ENCODE results near the gene NPEPPS. TPM values are rescaled to one million over a fixed set of nuclear protein-coding genes. Genes with fewer than 3 reads are reported as not detected.
"Not testable (repeated sequence)": the region's sequence is repeated elsewhere in the genome, so short reads cannot be mapped to it uniquely, and the experiment has no call there.

Gene NPEPPS
- total RNA-seq, 1 experiment from 2014 or later: 63.4 TPM

DNA sequence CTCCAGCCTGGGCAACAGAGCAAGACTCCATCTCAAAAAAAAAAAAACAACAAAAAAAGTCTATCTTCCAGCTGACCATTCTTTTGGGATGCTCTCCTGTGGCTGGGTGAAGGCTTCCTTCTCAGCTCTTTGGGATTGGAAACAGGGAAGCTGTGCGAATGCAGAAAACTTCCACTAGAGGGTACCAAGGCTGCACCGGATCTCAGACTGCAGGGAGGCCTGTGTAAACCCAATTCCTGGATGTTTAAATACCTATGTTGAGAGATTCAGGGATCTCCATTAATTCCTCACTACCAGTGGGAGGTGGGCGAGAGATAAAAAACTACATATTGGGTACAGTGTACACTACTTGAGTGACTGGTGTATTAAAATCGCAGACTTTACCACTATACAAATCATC, 30.3 kb upstream of the NPEPPS start:
- TF ChIP-seq, protein P1, sequence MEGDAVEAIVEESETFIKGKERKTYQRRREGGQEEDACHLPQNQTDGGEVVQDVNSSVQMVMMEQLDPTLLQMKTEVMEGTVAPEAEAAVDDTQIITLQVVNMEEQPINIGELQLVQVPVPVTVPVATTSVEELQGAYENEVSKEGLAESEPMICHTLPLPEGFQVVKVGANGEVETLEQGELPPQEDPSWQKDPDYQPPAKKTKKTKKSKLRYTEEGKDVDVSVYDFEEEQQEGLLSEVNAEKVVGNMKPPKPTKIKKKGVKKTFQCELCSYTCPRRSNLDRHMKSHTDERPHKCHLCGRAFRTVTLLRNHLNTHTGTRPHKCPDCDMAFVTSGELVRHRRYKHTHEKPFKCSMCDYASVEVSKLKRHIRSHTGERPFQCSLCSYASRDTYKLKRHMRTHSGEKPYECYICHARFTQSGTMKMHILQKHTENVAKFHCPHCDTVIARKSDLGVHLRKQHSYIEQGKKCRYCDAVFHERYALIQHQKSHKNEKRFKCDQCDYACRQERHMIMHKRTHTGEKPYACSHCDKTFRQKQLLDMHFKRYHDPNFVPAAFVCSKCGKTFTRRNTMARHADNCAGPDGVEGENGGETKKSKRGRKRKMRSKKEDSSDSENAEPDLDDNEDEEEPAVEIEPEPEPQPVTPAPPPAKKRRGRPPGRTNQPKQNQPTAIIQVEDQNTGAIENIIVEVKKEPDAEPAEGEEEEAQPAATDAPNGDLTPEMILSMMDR (conservative IDR thresholded peaks at IDR 0.05; ENCODE audit: low read depth, low read length): peak; percentile 36
- BruUV-seq (replicated peaks); intact Hi-C loops (cut with micrococcal nuclease; ENCODE audit: unreplicated experiment); H3K4me1 ChIP-seq (ENCODE audit: insufficient read depth, low read length, poor library complexity, severe bottlenecking); H3K4me3 ChIP-seq (ENCODE audit: low read depth, low read length, poor library complexity, severe bottlenecking); POLR2A ChIA-PET (ENCODE audit: low non-redundant PET); H3K36me3 ChIP-seq (ENCODE audit: insufficient read depth, low read length, poor library complexity, severe bottlenecking); H3K27me3 ChIP-seq (replicated peaks; ENCODE audit: insufficient read depth, low read depth, low read length, poor library complexity); H3K27ac ChIP-seq (ENCODE audit: low read depth, low read length, poor library complexity, severe bottlenecking); H3K9me3 ChIP-seq (ENCODE audit: low read depth, low read length, poor library complexity, severe bottlenecking): not testable (repeated sequence)
- CTCF ChIA-PET: interaction anchor here (0.7 kb wide), 2 partner anchors 16 to 219 kb away, joined by 3 read pairs; no protein-coding TSS in a partner anchor
- DNase-seq (ENCODE audit: low spot score): peak; percentile 4

DNA sequence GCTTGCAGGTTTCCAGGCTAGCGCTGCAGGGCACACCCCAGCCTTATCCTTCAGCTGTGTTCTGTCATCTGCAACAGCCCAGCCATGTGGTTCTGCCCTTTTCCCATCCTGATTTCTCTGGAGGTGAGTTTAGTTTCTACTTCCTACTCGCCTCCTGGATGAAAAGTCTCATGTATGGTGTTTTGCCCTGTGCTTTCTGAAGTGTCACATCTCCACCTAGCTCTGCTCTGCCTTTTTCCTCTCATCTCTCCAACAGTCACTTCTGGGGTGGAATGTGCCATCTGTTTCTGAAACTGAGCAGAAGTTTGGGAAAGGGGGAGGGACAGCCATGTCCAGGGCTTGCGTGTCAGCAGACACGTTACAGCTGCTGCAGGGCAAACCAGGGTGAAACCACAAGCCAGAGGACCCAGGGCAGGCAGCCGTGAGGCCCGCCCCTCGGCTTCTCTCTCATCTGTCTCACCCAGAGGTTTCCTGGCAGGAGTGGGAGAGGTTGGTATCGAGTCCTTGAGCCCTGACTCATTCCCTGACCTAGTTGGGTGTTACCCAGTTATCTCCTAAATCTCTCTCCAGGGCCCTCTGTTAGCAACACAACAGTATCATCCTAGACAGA, 28.7 kb upstream of the NPEPPS start:
- H3K27me3 ChIP-seq (replicated peaks; ENCODE audit: insufficient read depth, low read depth, low read length, poor library complexity); BruUV-seq (replicated peaks); H3K36me3 ChIP-seq (ENCODE audit: insufficient read depth, low read length, poor library complexity, severe bottlenecking); DNase-seq (ENCODE audit: low spot score); CTCF ChIA-PET; H3K4me1 ChIP-seq (ENCODE audit: insufficient read depth, low read length, poor library complexity, severe bottlenecking); POLR2A ChIA-PET (ENCODE audit: low non-redundant PET); intact Hi-C loops (cut with micrococcal nuclease; ENCODE audit: unreplicated experiment); H3K27ac ChIP-seq (ENCODE audit: low read depth, low read length, poor library complexity, severe bottlenecking); H3K4me3 ChIP-seq (ENCODE audit: low read depth, low read length, poor library complexity, severe bottlenecking); H3K9me3 ChIP-seq (ENCODE audit: low read depth, low read length, poor library complexity, severe bottlenecking): not testable (repeated sequence)

DNA sequence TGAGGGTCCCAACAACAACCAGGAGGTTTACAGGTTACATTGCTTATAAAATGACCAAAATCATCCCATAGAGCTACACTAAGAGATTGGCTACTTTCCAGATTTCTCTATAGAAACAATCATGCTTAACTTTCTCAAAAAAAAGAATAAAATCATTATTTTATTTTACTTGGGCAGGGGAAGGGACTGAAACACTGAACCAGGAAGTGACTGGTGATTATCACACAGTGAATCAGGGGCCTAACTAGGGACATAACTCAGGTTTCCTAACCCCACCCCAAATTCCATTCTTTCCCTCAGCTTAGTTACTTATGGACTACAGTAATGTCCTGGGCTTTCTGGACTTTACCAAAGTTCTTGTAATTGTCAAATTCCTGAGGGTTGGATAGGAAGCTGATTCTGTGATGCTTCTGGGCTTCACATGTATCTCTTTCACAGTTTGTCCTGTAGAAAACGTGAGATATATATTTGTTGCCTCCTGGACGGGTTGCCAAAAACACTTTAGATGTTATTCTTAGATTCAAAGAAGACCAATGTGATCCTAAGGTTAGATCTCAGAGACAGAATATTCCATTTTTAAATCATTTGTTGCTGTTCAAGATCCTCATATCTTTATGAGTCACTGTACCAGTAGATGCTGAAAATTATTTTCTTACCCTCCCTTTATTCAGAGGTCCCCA, 28.0 kb upstream of the NPEPPS start:
- POLR2A ChIA-PET (ENCODE audit: low non-redundant PET); H3K9me3 ChIP-seq (ENCODE audit: low read depth, low read length, poor library complexity, severe bottlenecking); H3K36me3 ChIP-seq (ENCODE audit: insufficient read depth, low read length, poor library complexity, severe bottlenecking); CTCF ChIA-PET; H3K27me3 ChIP-seq (replicated peaks; ENCODE audit: insufficient read depth, low read depth, low read length, poor library complexity); H3K4me1 ChIP-seq (ENCODE audit: insufficient read depth, low read length, poor library complexity, severe bottlenecking); DNase-seq (ENCODE audit: low spot score); intact Hi-C loops (cut with micrococcal nuclease; ENCODE audit: unreplicated experiment); H3K27ac ChIP-seq (ENCODE audit: low read depth, low read length, poor library complexity, severe bottlenecking); H3K4me3 ChIP-seq (ENCODE audit: low read depth, low read length, poor library complexity, severe bottlenecking); BruUV-seq (replicated peaks): not testable (repeated sequence)

DNA sequence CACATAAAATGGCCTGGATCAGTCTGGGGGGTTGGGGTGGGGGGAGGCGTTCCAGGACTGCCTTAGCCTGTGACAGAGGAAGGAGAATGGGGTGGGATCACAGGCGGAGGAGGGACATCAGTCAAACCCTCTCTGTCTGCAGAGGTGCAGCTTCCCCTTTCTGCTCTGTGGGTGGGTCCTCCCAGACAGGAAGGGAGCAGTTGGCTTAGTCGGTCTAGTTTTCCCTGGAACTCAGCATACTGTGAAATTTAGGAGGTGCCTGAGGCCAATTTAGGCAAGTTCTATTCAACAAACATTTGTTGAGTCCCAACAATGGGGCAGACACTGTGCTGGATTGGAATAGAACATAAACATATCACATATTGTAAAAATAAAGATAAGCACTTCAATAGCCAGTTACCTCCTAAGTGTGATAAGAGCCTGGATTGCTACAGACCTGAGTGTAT, 19.2 kb upstream of the NPEPPS start:
- BruUV-seq (replicated peaks); POLR2A ChIA-PET (ENCODE audit: low non-redundant PET); H3K27ac ChIP-seq (ENCODE audit: low read depth, low read length, poor library complexity, severe bottlenecking); H3K36me3 ChIP-seq (ENCODE audit: insufficient read depth, low read length, poor library complexity, severe bottlenecking); DNase-seq (ENCODE audit: low spot score); H3K4me3 ChIP-seq (ENCODE audit: low read depth, low read length, poor library complexity, severe bottlenecking); CTCF ChIA-PET; H3K4me1 ChIP-seq (ENCODE audit: insufficient read depth, low read length, poor library complexity, severe bottlenecking); H3K27me3 ChIP-seq (replicated peaks; ENCODE audit: insufficient read depth, low read depth, low read length, poor library complexity); intact Hi-C loops (cut with micrococcal nuclease; ENCODE audit: unreplicated experiment); H3K9me3 ChIP-seq (ENCODE audit: low read depth, low read length, poor library complexity, severe bottlenecking): not testable (repeated sequence)

DNA sequence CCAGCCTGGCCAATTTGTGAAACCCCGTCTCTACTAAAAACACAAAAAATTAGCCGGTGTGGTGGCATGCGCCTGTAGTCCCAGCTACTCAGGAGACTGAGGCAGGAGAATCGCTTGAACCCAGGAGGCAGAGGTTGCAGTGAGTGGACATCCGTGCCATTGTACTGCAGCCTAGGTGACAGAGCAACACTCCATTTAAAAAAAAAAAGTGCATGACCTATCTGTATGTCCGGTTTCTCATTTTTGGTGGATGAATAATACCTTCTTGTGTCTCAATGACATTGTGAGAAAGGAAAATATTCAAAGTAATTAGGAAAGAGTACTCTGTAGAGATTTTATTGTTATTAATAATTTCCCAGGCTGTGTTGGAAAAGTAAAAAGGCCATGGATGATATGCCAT, 17.6 kb upstream of the NPEPPS start:
- CTCF ChIA-PET; H3K36me3 ChIP-seq (ENCODE audit: insufficient read depth, low read length, poor library complexity, severe bottlenecking); H3K27ac ChIP-seq (ENCODE audit: low read depth, low read length, poor library complexity, severe bottlenecking); H3K9me3 ChIP-seq (ENCODE audit: low read depth, low read length, poor library complexity, severe bottlenecking); intact Hi-C loops (cut with micrococcal nuclease; ENCODE audit: unreplicated experiment); DNase-seq (ENCODE audit: low spot score); BruUV-seq (replicated peaks); POLR2A ChIA-PET (ENCODE audit: low non-redundant PET); H3K27me3 ChIP-seq (replicated peaks; ENCODE audit: insufficient read depth, low read depth, low read length, poor library complexity); H3K4me3 ChIP-seq (ENCODE audit: low read depth, low read length, poor library complexity, severe bottlenecking); H3K4me1 ChIP-seq (ENCODE audit: insufficient read depth, low read length, poor library complexity, severe bottlenecking): not testable (repeated sequence)

DNA sequence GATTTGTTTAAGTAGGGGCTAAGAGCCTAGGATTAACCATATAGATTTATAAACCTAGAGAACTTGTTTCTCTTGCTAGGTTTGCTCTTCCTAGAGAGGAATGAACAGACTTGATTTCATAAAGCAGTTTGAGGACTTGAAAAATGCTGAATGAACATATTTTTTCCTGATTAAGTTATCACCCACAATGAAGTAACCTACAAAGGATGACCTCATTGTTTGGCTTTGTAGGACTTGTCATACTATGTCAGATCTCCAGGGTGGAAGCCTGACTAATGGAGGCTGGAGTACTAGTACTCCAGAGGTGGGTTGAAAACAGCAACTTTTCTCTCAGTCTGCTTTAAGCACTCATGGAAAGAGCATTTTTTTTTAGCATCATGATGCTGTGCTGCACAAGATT, 12.0 kb upstream of the NPEPPS start:
- H3K4me3 ChIP-seq (ENCODE audit: low read depth, low read length, poor library complexity, severe bottlenecking); H3K27ac ChIP-seq (ENCODE audit: low read depth, low read length, poor library complexity, severe bottlenecking); H3K9me3 ChIP-seq (ENCODE audit: low read depth, low read length, poor library complexity, severe bottlenecking); CTCF ChIA-PET; DNase-seq (ENCODE audit: low spot score); H3K36me3 ChIP-seq (ENCODE audit: insufficient read depth, low read length, poor library complexity, severe bottlenecking); POLR2A ChIA-PET (ENCODE audit: low non-redundant PET); intact Hi-C loops (cut with micrococcal nuclease; ENCODE audit: unreplicated experiment); H3K4me1 ChIP-seq (ENCODE audit: insufficient read depth, low read length, poor library complexity, severe bottlenecking); BruUV-seq (replicated peaks); H3K27me3 ChIP-seq (replicated peaks; ENCODE audit: insufficient read depth, low read depth, low read length, poor library complexity): not testable (repeated sequence)

DNA sequence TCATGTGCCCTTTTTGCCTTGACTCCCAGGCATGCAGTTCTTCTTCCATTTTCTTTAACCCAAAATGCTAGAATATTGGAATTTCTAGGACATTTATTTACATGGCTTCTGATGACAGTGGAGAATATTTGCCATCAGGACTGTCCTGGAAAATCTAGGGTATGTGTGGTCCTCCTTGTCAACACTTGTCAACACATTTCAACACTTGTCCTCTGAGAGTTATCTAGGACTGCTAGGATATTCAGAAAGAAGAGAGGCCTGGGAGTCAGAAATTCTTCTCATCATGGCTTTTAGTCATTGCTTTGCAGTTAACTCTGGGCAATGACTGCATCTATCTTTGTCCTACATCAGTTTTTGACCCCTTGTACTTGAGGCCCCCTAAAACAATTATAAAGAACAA, 11.5 kb upstream of the NPEPPS start:
- H3K9me3 ChIP-seq (ENCODE audit: low read depth, low read length, poor library complexity, severe bottlenecking); H3K27me3 ChIP-seq (replicated peaks; ENCODE audit: insufficient read depth, low read depth, low read length, poor library complexity); intact Hi-C loops (cut with micrococcal nuclease; ENCODE audit: unreplicated experiment); H3K27ac ChIP-seq (ENCODE audit: low read depth, low read length, poor library complexity, severe bottlenecking); H3K4me1 ChIP-seq (ENCODE audit: insufficient read depth, low read length, poor library complexity, severe bottlenecking); H3K4me3 ChIP-seq (ENCODE audit: low read depth, low read length, poor library complexity, severe bottlenecking); BruUV-seq (replicated peaks); POLR2A ChIA-PET (ENCODE audit: low non-redundant PET); CTCF ChIA-PET; H3K36me3 ChIP-seq (ENCODE audit: insufficient read depth, low read length, poor library complexity, severe bottlenecking); DNase-seq (ENCODE audit: low spot score): not testable (repeated sequence)

Data from A673 (cell line).